ENCODE results near the gene AUTS2.

- no peak for TF ChIP-seq EZH2 (IDR thresholded peaks at IDR 0.05; ENCODE audit: low read length, missing control alignments)
- no peak for TF ChIP-seq CTCF (conservative IDR thresholded peaks at IDR 0.05 in 1 of 2, IDR thresholded peaks at IDR 0.05 in 1 of 2; ENCODE audit: low read depth in 1 of 2, low read length in 2 of 2)
Measured at GRCh38 chr7:69633122-69633831, 35.0 kb downstream of the AUTS2 start.
